NOMO-1 treated with dmso at 0.1 percent for 144 hours (cell line): ENCODE data around the gene TIAM1.

ENCODE experiments used
- DNase-seq: peaks from one replicate; lab custom pipeline; 2025; ENCODE audit not compliant: unreplicated experiment; lab: John Stamatoyannopoulos, UW

Gene TIAM1

GRCh38 chr21:31180256-31181081, 163.6 kb downstream of the TIAM1 start:
- DNase-seq, result no peak

GRCh38 chr21:31176725-31177124, 167.3 kb downstream of the TIAM1 start:
- DNase-seq, result no peak

- DNase-seq, result peak; percentile 43
Measured at GRCh38 chr21:31176080-31176551, 167.9 kb downstream of the TIAM1 start.

- DNase-seq, result no peak
Measured at GRCh38 chr21:31173881-31174555, 170.0 kb downstream of the TIAM1 start.

GRCh38 chr21:31172328-31172727, 171.7 kb downstream of the TIAM1 start:
- DNase-seq, result no peak

GRCh38 chr21:31164713-31165694, 179.1 kb downstream of the TIAM1 start:
- no peak for DNase-seq

- no peak for DNase-seq
Measured at GRCh38 chr21:31162827-31163226, 181.2 kb downstream of the TIAM1 start.

GRCh38 chr21:31162079-31162699, 181.9 kb downstream of the TIAM1 start:
- DNase-seq, result no peak

- no peak for DNase-seq
Measured at GRCh38 chr21:31161157-31161556, 182.9 kb downstream of the TIAM1 start.

- no peak for DNase-seq
Measured at GRCh38 chr21:31159808-31160207, 184.3 kb downstream of the TIAM1 start.

GRCh38 chr21:31158789-31159581, 185.1 kb downstream of the TIAM1 start:
- DNase-seq, result peak; percentile 54

- no peak for DNase-seq
Measured at GRCh38 chr21:31157756-31158155, 186.3 kb downstream of the TIAM1 start.

- no peak for DNase-seq
Measured at GRCh38 chr21:31156662-31157061, 187.4 kb downstream of the TIAM1 start.

- no peak for DNase-seq
Measured at GRCh38 chr21:31156169-31156568, 187.9 kb downstream of the TIAM1 start.

- no peak for DNase-seq
Measured at GRCh38 chr21:31151156-31152045, 192.7 kb downstream of the TIAM1 start.

GRCh38 chr21:31145274-31145673, 198.8 kb downstream of the TIAM1 start:
- no peak for DNase-seq

- no peak for DNase-seq
Measured at GRCh38 chr21:31143036-31143435, 201.0 kb downstream of the TIAM1 start.

GRCh38 chr21:31142600-31142999, 201.5 kb downstream of the TIAM1 start:
- no peak for DNase-seq
